Fibroblast of pulmonary artery (primary cell): ENCODE results near the gene SLC35D2.
A peak's percentile ranks its signal among the peaks of the same experiment; 100 is the strongest.
"Not testable (repeated sequence)": the region's sequence is repeated elsewhere in the genome, so short reads cannot be mapped to it uniquely, and the experiment has no call there.

Experiments
- DNase-seq: peaks from one replicate; pipeline ENCODE4 v3.0.0-alpha.2; 2010; ENCODE audit warnings: low read depth
- H3K4me3 ChIP-seq: replicated peaks from 2 replicates; pipeline ENCODE4 v1.5.1; 2011; ENCODE audit warnings: low read depth, mild to moderate bottlenecking, control low read depth, low read length, moderate library complexity
- CTCF ChIP-seq: IDR thresholded peaks from 2 replicates; pipeline ENCODE4 v1.5.1; 2011; ENCODE audit warnings: mild to moderate bottlenecking, control low read depth, low read length, inconsistent platforms; ENCODE audit errors: missing control alignments

Gene SLC35D2

GRCh38 chr9:96376891-96377874 lies 6.3 kb downstream of the SLC35D2 start:
- no peak overlapping the region for H3K4me3 ChIP-seq
- peak; percentile 79 for DNase-seq
- TF ChIP-seq CTCF: no peak

GRCh38 chr9:96375507-96375906 lies 8.0 kb downstream of the SLC35D2 start:
- DNase-seq, H3K4me3 ChIP-seq: not testable (repeated sequence)

- DNase-seq: no peak
- no peak overlapping the region for H3K4me3 ChIP-seq
- TF ChIP-seq CTCF: no peak
Measured at GRCh38 chr9:96367943-96368342, 15.6 kb downstream of the SLC35D2 start.

- no peak for TF ChIP-seq CTCF
- no peak for DNase-seq
Measured at GRCh38 chr9:96363175-96363967, 20.1 kb downstream of the SLC35D2 start.

GRCh38 chr9:96362119-96362518 lies 21.4 kb downstream of the SLC35D2 start:
- not testable (repeated sequence) for H3K4me3 ChIP-seq, DNase-seq

More at GRCh38 chr9:96363175-96363967, 20.1 kb downstream of the SLC35D2 start:
- H3K4me3 ChIP-seq: no peak overlapping the region

- H3K4me3 ChIP-seq: no peak overlapping the region
- DNase-seq: no peak
- no peak for TF ChIP-seq CTCF
Measured at GRCh38 chr9:96361668-96362067, 21.8 kb downstream of the SLC35D2 start.

GRCh38 chr9:96360976-96361375 lies 22.5 kb downstream of the SLC35D2 start:
- no peak overlapping the region for H3K4me3 ChIP-seq
- TF ChIP-seq CTCF: no peak
- no peak for DNase-seq

- not testable (repeated sequence) for H3K4me3 ChIP-seq, DNase-seq
Measured at GRCh38 chr9:96360523-96360922, 23.0 kb downstream of the SLC35D2 start.
